ENCODE measurements around the gene CSMD2.

The CSMD2 gene

DNA sequence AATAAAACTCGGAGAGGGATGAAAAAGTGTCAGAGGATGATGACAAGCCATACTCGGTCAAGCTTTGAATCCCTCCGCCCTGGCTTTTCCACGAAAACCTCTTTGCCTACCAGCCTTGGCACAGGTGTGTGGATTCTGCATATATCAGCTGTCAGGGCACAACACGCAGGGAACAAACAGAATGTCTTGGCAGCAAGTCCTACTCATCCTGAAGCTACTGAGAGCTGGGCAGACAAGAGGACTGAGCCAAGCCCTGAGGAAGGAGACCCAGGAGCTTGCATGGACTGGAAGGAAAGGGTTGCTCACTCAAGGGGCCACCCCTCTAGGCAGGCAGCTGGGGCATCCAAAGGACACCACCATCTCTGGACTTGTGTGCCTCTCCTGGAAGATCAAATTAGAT lies 168.7 kb downstream of the CSMD2 start:
- no peak for DNase-seq

DNA sequence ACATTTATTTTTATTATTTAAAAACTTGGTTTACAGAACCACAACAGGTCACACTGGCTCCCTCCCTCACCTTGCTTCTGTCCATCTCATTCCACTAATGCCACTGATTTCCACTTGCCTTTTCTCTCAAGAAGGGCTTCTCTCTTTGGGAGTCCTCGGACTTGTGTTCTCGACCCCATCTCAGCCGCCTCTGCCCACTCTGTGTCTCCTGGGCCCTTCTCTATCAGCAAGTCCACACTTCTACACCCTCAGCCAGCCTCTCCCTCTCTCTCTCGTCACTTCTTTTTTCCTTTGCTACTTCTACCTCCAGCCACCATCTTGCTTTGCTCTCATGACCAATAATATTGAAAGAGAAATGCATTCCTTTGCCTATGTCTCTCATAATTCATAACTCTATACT lies 171.7 kb downstream of the CSMD2 start:
- DNase-seq: no peak

DNA sequence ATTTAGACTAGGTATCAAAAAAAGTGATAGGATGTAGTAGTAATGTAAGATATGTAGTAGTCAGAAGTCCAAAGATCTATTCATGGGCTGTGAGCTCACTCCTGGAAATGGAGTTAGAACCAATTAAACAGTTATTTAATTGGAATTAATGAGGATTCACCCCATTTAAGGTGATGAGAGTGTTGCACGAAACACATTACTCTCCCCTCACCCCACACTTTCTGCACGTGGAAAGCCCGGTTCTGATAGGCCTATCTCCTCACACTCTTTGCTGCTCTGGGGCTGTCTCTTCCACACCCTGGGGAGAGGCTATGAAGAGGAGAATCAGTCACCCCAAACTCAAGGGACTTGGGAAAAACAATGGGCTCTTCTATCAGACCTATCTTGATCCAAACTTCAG lies 174.7 kb downstream of the CSMD2 start:
- DNase-seq: no peak

DNA sequence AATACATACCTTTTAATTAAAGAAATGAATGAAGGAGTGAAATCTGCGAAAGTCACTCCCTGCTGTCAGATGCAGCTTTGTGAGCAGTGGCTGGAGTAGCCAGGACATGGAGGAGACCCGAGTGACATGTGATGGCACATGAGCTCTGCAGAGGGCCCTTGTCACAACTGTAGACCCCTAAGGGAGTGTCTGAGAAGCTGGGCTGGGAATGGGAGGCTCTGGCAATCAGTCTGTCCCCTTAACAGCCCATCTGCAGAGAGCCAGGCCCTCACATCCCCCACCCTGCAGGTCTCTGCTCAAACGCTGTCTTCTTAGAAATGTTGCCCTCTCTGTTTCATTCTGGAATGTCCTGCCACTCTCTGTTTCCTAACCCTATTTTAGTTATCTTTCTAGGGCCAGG lies 176.9 kb downstream of the CSMD2 start:
- no peak for DNase-seq

DNA sequence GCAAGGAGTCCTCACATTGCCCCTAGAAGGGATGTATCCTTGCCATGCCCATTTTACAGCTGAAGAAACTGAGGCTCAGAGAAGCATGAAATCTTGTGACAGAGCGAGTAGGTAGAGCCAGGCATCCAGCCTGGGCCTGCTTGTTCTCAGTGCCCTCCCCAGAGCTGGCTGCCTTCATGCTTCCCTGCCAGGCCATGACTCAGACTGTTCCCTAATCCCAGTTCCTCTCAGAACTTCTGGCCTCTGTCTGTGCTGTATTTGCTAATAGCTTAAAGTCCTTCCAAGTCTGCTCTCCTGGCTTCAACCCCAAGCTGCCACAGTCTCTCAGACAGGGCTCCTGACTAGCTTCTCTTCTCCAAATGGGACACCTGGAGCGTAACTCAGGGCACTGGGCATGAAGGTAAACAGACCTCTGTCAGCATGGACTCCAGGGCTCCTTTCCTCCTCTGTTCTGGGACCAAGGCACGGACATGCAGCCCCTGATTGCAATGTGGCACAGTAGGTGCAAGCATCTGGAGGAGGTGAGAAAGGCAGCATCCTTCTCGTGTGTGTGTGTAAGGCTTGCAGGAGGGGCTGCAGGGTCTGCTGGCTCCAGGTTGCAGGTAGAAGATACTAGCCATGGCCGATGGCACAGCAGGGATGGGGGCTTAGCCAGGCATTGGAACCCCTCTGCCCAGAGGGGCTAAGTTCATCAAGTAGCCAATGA lies 178.5 kb downstream of the CSMD2 start:
- no peak for DNase-seq

DNA sequence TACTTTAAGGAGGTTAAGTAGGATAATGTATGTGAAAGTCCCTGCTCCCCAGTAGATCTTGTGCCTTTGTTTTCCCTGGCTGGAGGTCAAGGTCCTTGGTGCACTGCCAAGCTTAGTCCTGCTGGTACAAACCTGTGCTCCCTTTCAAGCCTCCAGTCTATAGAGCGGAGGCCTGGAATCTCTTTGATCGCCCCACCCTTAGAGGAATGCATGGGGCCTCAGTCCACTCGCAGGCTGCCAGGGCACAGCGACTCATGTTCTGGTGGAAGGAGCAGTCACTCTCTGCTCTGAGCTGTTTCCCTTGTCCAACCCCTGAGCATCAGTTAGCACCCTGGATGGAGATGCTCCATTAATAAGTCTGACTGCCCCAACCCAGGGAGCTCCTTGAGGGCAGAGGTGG lies 179.4 kb downstream of the CSMD2 start:
- DNase-seq: no peak

DNA sequence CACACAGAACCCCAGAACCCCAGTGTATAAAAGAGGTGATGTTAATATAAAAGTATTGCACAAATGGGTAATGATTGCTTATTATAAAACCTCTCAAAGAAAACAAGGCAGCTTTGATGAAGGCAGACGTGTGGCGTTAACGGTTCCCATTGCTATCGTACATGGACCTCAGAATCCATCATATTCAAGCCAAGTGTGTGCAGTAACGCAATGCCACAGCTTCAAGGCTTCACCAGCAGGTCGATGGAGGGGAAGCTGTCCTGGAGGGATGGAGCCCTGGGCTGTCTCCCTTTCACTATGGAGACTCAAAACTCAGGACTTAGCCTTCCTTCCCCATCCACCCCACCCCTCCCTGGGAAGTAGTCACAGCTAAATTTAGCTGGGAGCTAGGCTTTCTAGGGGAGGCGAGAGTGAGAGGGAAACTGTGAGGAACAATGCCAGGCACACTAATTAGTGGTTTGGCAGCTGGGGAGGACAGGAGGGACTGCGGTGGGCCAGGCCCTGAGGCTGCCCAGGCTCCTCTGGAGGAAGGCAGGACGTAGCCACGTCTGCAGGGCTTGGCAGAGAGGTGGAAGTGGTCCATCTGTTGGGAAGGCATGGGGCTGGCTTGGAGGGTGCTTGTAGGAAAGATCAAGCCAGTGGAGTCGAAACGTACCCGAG lies 180.0 kb downstream of the CSMD2 start:
- no peak for DNase-seq

DNA sequence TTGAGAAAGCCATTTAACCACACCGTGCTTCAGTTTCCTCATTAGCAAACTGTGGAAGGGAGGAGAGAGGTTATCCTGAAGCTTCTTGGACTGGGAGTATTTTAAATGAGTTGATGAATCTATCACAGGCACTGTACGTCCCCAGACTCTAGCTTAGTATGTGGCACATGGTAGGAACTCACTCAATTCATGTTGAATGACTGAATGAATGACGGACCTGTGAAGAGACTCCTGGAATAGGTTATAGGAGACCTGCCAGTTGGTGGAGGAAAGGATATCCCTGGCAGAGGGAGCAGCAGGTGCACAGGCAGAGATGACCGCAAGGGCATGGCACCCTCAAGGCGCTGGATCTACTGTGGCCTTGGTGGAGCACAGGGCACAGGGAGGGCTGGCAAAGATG lies 182.6 kb downstream of the CSMD2 start:
- no peak for DNase-seq

DNA sequence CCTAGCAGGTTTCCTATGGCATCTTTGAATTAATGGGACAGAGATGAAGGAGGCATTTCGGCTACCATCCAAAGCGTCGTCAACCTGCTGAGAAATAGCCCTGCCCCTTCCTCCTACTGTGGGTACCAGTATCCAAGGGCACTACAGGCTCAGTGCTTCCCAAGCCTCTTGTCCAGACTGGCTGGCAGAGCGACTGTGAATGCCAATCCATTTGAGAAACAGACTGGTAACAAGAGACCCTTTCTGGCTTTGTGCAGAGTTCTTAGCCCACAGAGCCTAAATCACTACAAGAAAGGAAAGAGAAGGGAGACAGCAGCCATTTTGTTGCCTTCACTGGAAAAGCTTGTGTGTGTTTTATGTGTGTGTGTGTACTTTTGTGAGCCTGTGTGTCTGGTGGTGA lies 185.7 kb downstream of the CSMD2 start:
- DNase-seq: no peak

DNA sequence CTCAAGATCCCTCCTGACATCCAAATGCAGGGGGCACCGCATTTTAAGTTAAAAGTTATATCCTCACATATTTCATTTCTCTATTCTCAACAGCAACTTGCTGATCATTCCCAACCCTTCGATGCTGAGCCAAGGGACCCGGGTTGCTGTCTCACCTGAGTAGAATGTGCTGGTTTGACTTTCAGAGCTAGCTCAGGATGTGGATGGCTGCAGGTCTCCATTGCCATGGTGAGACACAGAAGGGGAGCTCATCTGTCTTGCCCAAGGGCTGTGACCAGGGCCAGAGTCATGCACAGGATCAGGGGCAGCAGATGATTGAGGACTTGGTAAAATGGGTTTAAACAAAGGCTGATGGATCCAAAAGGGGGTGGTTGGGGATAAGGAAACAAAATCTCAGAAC lies 189.1 kb downstream of the CSMD2 start:
- DNase-seq: no peak

DNA sequence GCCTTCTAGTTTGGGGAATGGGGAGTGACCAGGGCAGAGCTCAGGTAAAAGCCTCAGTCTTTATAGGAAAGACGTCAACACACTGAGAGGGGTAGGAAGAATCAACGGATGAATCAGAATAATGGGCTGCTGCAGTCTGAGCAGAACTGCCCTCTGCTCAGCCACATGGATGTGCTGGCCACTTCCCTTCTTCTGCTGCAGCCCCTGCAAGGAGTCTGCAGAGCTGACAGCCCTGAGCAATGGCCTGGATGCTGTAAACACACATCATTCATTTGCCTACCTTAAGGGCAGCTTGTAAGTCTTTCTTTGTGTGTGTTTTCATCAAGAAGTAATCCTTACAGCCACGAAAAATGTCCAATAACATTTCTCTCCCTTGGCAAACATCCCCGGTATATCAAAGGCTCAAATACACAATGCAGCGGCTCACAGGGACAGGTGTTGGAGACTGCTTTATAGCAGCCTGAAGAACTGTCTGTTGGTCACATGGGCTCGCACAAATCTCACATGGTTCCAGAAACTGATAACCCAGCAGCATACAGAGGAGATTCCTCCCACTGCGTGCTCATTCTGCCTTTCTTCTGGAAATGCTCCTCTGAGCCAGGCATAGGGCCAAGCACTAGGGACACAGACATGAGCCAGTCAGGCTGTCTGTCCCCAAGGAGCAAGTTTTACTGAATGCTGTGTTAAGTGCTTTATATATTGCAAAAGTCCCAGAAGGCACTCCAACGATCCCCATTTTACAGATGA lies 191.1 kb downstream of the CSMD2 start:
- no peak for DNase-seq

DNA sequence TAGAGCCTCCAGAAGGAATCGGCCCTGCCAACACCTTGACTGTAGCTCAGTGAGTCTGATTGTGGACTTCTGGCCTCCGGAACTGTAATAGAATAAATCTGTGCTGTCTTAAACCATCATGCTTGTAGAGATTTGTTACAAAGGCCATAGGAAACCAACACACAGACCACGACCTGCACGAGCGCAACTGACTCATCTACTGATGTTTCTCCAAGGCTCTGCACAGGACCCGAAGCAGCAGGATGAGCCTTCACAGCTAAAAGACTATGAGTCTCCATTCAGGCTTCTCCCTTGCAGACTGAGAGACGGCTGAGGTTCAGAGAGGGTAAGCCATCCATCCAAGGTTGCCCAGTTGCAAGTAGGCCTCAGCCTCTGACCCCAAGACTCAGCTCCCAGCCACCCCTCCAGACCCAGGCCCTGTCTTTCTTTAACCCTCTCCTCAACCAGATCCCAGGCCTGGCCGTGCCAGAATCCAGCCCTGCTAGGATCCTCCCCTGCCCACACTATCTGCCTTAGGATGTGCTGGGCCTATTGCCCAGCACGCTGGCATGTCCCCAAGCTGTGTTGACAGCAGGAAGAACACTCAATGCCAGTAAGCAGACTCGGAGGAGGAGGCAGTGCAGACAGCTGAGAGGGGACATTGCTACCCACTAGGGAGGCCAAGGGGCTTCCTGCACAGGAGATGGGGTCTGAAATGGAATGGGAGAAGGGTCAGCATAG lies 192.2 kb downstream of the CSMD2 start:
- DNase-seq: no peak

DNA sequence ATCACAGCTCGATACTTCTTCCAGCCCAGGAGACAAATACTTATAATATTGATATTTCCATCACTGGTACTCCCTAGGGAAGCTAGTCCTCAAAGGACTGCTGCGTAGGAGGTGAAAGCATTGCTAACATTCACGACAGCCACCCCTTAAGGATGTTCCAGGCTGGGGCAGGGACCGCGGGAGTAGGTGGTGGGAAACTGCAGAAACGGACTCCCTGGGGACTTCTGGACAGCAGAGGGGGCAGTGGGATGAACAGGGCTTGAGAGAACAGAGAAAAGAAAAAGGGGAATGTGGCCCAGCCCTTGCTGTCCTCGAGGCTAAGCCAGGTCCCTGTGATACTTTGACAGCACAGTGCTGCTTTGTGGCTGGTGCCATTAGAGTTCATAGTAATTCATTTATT lies 193.1 kb downstream of the CSMD2 start:
- no peak for DNase-seq

DNA sequence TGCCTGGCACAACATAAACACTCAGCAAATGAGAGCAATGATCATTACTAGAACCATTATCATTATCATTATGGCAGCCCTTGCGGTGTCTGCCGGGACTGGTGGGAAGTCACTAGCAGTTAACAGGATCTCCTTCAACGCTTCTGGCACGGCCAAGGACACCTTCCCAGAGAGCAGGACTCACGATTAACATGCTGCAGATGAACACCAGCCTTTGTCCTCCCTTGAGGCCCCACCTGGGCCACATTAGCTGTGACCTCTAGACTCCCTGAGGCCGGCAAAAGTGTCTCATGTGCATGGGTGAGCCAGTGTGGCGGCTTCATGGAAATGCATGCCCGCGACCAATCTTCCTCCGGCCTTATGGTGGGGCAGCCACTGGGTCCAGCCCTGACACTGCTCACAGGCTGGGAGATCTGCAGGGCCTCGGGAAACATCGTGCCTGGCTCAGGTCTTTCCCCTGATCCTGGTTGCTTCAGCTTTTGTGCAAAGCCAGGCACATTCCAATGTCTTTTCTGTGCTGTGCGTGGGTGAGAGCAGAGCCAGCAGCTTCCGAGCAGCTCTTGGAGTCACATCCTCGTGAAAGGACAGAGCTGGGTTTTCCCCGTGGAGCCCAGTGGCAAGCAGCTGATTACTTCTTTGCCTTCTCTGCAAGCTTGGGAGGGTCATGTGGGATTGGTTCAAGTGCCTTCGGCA lies 193.9 kb downstream of the CSMD2 start:
- no peak for DNase-seq

DNA sequence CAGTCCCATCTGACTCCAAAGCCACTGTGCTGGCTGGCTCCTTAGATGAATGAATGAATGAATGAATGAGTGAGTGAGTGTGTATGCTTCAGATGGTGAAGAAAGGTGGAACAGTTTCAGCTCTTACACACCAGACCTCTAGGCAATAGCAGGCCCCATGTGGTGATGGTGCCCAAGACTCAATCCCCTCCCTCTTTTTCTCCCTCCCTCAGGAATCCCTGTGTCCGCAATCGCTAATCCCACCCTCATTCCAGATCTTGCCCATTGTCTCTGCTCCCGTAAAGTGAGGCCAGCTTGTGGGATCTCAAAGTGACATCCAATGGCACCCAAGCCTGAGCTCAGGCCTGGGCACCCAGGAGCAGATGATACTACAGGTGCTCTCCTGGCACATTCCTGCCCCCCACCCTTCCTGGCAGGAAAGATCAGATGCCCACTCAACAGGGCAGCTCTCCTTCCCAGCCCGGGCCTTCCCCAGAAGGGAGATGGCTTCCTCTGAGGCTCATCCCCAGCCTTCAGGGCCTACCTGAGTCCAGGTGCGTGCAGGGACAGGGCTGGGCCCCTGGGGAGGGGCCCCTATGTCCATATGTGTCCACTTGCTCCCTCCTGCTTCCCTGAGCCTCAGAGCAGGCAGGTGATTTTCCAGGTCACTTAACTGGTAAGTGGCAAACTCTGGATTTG lies 194.7 kb downstream of the CSMD2 start:
- DNase-seq: no peak

DNA sequence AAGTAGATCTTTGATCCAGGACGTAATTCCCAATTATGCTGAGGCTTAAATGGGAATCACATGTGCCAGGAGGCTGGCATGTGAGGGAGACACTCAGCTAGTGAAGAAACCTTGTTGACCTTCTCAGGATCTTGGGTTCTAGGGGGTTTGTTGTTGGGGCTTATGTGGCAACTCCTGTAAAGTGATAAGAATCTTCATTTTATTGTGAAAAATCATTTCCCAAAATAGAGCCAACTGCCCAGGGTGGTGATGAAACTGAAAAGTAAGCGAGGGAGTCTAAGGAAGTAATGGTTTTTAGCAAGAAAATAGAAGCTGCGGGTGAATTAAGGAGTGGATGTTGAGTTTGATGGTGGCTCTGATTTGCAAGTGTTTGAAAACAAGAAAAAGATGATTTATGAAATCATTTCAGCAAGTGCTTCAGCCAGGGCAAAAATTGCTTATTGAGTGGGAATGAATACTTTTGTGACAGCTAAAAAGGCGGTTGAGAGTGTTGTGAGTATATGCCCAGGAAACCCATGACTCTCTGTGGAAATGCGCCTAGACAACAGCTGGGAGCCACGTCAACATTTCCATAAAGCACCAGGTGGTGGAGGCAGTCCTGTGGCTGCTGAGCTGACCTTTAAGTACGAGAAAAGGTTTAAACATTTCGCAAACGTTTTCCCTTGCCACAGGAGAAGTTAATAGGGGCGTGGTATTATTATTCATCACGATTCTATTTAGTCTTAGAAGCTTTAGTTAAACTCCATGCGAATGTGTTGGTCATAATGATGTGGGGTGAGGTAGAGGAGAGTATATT lies 198.5 kb downstream of the CSMD2 start:
- DNase-seq: no peak

DNA sequence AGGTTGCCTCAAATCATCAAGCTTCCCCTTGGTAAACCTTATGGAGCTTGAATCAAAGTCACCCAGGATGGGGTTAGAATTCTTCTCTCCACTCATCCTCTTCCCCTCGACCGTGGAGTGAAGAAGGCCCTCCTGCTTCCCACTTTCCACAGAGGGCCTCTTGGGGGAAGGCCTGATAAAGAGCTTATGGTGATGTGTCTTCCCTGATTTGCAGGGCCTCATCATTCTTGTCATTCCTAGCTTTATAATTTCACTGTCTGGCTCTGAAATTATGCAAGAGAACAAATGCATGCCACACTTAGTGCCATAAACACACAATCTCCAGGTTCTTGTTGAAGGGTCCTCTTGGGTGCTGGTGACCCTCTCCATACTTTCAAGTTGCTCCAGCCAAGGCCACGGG lies 199.9 kb downstream of the CSMD2 start:
- DNase-seq: no peak

DNA sequence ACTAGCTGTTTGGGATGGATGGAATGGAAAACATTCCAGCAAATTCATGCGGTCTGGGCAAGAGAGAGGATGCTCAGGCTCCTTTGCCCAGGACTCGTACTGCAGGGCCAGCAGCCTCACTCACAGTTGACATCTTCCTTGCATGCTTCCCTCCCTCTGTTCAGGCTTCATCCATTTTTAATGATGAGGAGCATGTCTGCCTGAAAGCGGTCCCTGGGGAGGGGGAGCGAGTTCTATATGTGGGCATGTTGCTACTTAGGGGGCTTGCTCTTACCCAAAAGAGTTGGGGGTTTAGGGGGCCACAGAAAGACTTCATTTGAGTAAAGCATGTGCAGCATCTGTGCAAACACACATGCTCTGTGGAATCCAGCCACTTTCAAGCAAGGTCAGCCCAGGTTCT lies 203.0 kb downstream of the CSMD2 start:
- no peak for DNase-seq

DNA sequence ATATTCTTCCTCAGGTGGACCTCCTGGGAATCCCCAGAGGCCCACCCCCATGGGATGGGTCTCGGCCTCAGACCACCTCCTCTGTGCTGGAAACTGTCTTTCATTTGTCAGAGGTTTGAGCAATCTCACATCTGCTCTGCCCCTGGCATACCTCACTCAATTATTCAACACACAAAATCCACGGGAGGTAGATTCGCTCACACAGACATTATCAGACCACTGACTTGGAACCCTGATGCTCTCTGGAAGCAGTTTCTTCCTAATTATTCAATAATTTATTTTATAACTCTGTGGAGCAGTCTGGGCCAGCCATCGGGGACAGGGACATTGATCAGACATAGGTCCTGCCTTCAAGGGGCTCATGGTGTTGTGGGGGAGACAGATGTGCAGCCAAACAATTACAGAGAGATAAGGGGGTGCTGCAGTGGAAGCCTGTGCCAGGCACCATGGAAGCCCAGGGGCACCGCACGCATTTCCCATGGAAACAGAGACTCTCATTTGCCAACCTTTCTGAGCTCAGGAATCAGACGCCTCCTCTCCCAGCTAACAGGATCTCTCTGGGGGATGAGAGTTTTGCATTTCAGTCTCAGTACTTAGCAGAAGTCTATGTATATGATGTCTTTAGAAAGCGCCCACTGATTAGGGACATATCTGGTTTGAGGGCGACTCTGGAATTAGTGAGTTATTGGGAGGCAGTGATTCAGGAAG lies 204.7 kb downstream of the CSMD2 start:
- DNase-seq: no peak

DNA sequence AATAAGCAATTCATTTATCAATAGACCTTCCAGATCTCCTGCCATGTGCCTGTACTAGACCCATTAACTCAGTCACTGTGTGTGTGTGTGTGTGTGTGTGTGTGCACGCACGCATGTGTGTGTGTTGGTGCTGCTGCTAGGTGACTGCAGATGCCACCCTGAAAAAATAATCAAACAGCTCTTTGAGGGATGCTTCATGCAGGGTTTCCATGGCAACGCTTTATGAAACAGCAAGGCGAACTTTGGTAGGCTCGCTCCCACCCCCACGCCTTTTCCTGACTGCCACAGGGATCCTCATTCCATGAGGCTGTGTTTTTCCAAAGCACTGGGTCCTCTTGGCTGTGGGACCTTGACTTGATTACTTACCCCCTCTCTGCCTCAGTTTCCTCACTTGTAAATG lies 207.2 kb downstream of the CSMD2 start:
- no peak for DNase-seq

DNA sequence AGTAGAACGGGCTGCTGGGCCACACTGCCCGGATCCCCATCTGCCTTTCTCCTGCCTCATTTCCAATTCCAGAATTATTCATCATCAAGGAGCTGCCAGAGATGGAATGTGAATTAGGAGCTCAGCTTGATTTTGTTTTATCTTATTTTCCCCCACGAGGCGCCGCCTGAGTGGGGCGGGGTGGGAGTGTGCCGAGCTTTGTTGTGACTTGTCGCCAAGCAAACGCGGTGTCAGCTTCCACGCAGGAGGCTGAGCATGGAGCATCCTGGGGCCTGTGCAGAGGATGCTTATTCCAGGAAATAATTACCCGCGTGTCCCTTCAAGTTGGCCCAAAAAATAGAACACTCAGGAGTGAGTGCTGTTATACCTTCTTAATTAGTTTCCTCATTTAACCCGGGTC lies 209.9 kb downstream of the CSMD2 start:
- no peak for DNase-seq

All from stimulated activated CD4-positive, alpha-beta T cell treated with anti-CD3 and anti-CD28 coated beads, Interleukin-4, amount 100 ng/mL, for 1 hour (primary cell).